H9 (cell line): ENCODE measurements around the gene PRKCB. TPM values are rescaled to one million over a fixed set of nuclear protein-coding genes. Genes with fewer than 3 reads are reported as not detected.

ENCODE experiments used
- DNase-seq: peaks from one replicate; pipeline ENCODE4 v3.0.0-alpha.2; 2017
- H2AFZ ChIP-seq: one replicate; pipeline ENCODE4 v1.6.1; 2013; ENCODE audit warnings: mild to moderate bottlenecking, low read length, control low read depth, moderate library complexity
- H2AK5ac ChIP-seq: 2 replicates; pipeline ENCODE4 v1.6.1; 2013; ENCODE audit warnings: low read length, control low read depth, mixed read lengths; ENCODE audit not compliant: insufficient read length
- H2BK120ac ChIP-seq: one replicate; pipeline ENCODE4 v1.6.1; 2013; ENCODE audit warnings: low read depth, mild to moderate bottlenecking, low read length, control low read depth, inconsistent platforms; ENCODE audit not compliant: poor library complexity, severe bottlenecking
- H2BK12ac ChIP-seq: 2 replicates; pipeline ENCODE4 v1.6.1; 2013; ENCODE audit warnings: low read length, control low read depth, mixed read lengths, low read depth; ENCODE audit not compliant: insufficient read length
- H2BK15ac ChIP-seq: 2 replicates; pipeline ENCODE4 v1.6.1; 2013; ENCODE audit warnings: low read depth, low read length, control low read depth
- H2BK20ac ChIP-seq: one replicate; pipeline ENCODE4 v1.6.1; 2013; ENCODE audit warnings: low read depth, mild to moderate bottlenecking, low read length, control low read depth, inconsistent platforms; ENCODE audit not compliant: poor library complexity, severe bottlenecking
- H2BK5ac ChIP-seq: 2 replicates; pipeline ENCODE4 v1.6.1; 2013; ENCODE audit warnings: low read length, control low read depth, mixed read lengths; ENCODE audit not compliant: insufficient read length
- H3K14ac ChIP-seq: 2 replicates; pipeline ENCODE4 v1.6.1; 2013; ENCODE audit warnings: low read length, control low read depth; ENCODE audit not compliant: insufficient read depth
- H3K18ac ChIP-seq: 2 replicates; pipeline ENCODE4 v1.6.1; 2013; ENCODE audit warnings: low read depth, mild to moderate bottlenecking, mixed read lengths, low read length, control low read depth; ENCODE audit not compliant: insufficient read length
- H3K23ac ChIP-seq: 2 replicates; pipeline ENCODE4 v1.6.1; 2013; ENCODE audit warnings: low read length, control low read depth, mixed read lengths, low read depth; ENCODE audit not compliant: insufficient read length
- H3K23me2 ChIP-seq: 2 replicates; pipeline ENCODE4 v1.6.1; 2013; ENCODE audit warnings: low read depth, mild to moderate bottlenecking, mixed read lengths, low read length, control low read depth; ENCODE audit not compliant: insufficient read length, poor library complexity, severe bottlenecking
- H3K27ac ChIP-seq: 2 replicates; pipeline ENCODE4 v1.5.1; 2013; ENCODE audit warnings: low read length, control low read depth, mixed read lengths, low read depth; ENCODE audit not compliant: insufficient read length
- H3K27me3 ChIP-seq: 2 replicates; pipeline ENCODE4 v1.6.1; 2013; ENCODE audit warnings: low read length, control low read depth, inconsistent platforms; ENCODE audit not compliant: insufficient read depth
- H3K4ac ChIP-seq: 2 replicates; pipeline ENCODE4 v1.6.1; 2013; ENCODE audit warnings: low read depth, mild to moderate bottlenecking, control low read depth, inconsistent platforms, low read length, moderate library complexity
- H3K4me1 ChIP-seq: 2 replicates; pipeline ENCODE4 v1.6.1; 2013; ENCODE audit warnings: low read length, control low read depth, inconsistent platforms; ENCODE audit not compliant: insufficient read depth
- H3K4me2 ChIP-seq: 2 replicates; pipeline ENCODE4 v1.6.1; 2013; ENCODE audit warnings: low read length, control low read depth, mixed read lengths; ENCODE audit not compliant: insufficient read length, insufficient read depth
- H3K56ac ChIP-seq: 2 replicates; pipeline ENCODE4 v1.6.1; 2013; ENCODE audit warnings: low read depth, mild to moderate bottlenecking, mixed read lengths, low read length, control low read depth; ENCODE audit not compliant: insufficient read length
- H3K79me1 ChIP-seq: 2 replicates; pipeline ENCODE4 v1.6.1; 2013; ENCODE audit warnings: low read depth, mild to moderate bottlenecking, moderate library complexity, low read length, control low read depth, inconsistent platforms; ENCODE audit not compliant: insufficient read depth, poor library complexity, severe bottlenecking
- H3K79me2 ChIP-seq: 2 replicates; pipeline ENCODE4 v1.6.1; 2013; ENCODE audit warnings: low read length, control low read depth, inconsistent platforms; ENCODE audit not compliant: insufficient read depth
- H3K9ac ChIP-seq: 2 replicates; pipeline ENCODE4 v1.6.1; 2013; ENCODE audit warnings: low read length, control low read depth, mixed read lengths; ENCODE audit not compliant: insufficient read length; ENCODE audit errors: extremely low read depth
- H3K9me3 ChIP-seq: one replicate; pipeline ENCODE4 v1.6.1; 2013; ENCODE audit warnings: low read depth, low read length, inconsistent platforms; ENCODE audit not compliant: control insufficient read depth
- H3T11ph ChIP-seq: one replicate; pipeline ENCODE4 v1.6.1; 2013; ENCODE audit warnings: mild to moderate bottlenecking, low read length, control low read depth, inconsistent platforms
- H4K20me1 ChIP-seq: one replicate; pipeline ENCODE4 v1.6.1; 2013; ENCODE audit not compliant: control insufficient read depth, insufficient read length, insufficient read depth
- H4K5ac ChIP-seq: 2 replicates; pipeline ENCODE4 v1.6.1; 2013; ENCODE audit warnings: low read depth, mild to moderate bottlenecking, mixed read lengths, low read length, control low read depth; ENCODE audit not compliant: insufficient read length
- H4K8ac ChIP-seq: replicated peaks from 2 replicates; pipeline ENCODE4 v1.6.1; 2013; ENCODE audit warnings: low read length, control low read depth, mixed read lengths, low read depth; ENCODE audit not compliant: insufficient read length
- H4K91ac ChIP-seq: 2 replicates; pipeline ENCODE4 v1.6.1; 2013; ENCODE audit warnings: low read depth, mild to moderate bottlenecking, moderate library complexity, mixed read lengths, low read length, control low read depth; ENCODE audit not compliant: insufficient read length
- H3K27ac Mint-ChIP-seq, 3 experiments: 2 replicates in 2 of 3; 3 replicates in 1 of 3; pipeline ENCODE4 v1.8.0; 2020 to 2021; ENCODE audit warnings: mixed read lengths in 3 of 3, mild to moderate bottlenecking in 1 of 3, moderate library complexity in 1 of 3
- H3K27me3 Mint-ChIP-seq: 2 replicates; pipeline ENCODE4 v1.8.0; 2021; ENCODE audit warnings: low read depth, mild to moderate bottlenecking, moderate library complexity, mixed read lengths
- H3K36me3 Mint-ChIP-seq, 3 experiments: 2 replicates in 2 of 3; 3 replicates in 1 of 3; pipeline ENCODE4 v1.8.0; 2020 to 2021; ENCODE audit warnings: low read depth in 3 of 3, mixed read lengths in 3 of 3; ENCODE audit not compliant: insufficient read depth in 1 of 3
- H3K4me1 Mint-ChIP-seq, 2 experiments: 2 replicates each; pipeline ENCODE4 v1.8.0; 2020; ENCODE audit warnings: mixed read lengths in 2 of 2
- H3K4me3 Mint-ChIP-seq, 2 experiments: 2 replicates in 1 of 2; 3 replicates in 1 of 2; pipeline ENCODE4 v1.8.0; 2020 to 2021; ENCODE audit warnings: mild to moderate bottlenecking in 2 of 2, mixed read lengths in 2 of 2, moderate library complexity in 1 of 2
- H3K9me3 Mint-ChIP-seq, 2 experiments: 2 replicates in 1 of 2; 3 replicates in 1 of 2; pipeline ENCODE4 v1.8.0; 2020; ENCODE audit warnings: mild to moderate bottlenecking in 2 of 2, mixed read lengths in 2 of 2, moderate library complexity in 1 of 2
- CTCF ChIP-seq: fragments of 200-600 bp; sonication (generic); conservative IDR thresholded peaks from 3 replicates; pipeline ENCODE4 v1.8.0; 2021; ENCODE audit warnings: antibody characterized with exemption, mild to moderate bottlenecking
- WGBS: extraction: QIAGEN DNeasy Blood & Tissue Kit; methylation state at CpG from one replicate; pipeline ENCODE4 v1.1.7; 2013; ENCODE audit warnings: missing lambda C conversion rate, low lambda C conversion rate, mixed read lengths; ENCODE audit not compliant: insufficient read length; ENCODE audit errors: extremely low coverage; 5-methylcytosine and 5-hydroxymethylcytosine counted together
- total RNA-seq: library from RNA; stranded (reverse); gene quantifications from 2 replicates; pipeline ENCODE4 v1.2.1, GENCODE V29; 2021

PRKCB gene
- total RNA-seq, 1 experiment from 2014 or later = 7.0 TPM

- no peak overlapping the region for H3K4me2 ChIP-seq
- H2BK5ac ChIP-seq = no peak overlapping the region
- H2BK20ac ChIP-seq = no peak overlapping the region
- H2AK5ac ChIP-seq = no peak overlapping the region
- no peak for TF ChIP-seq CTCF
- H4K5ac ChIP-seq = no peak overlapping the region
- H3K23ac ChIP-seq = no peak overlapping the region
- H3K27me3 Mint-ChIP-seq = peaks cover 4% of the 10 kb centered on the region; the same call in 1 of the 2 replicates
- H3T11ph ChIP-seq = no peak overlapping the region
- DNase-seq = peak; percentile 80
- no peak overlapping the region for H3K56ac ChIP-seq
- no peaks in the 10 kb centered on the region for H3K23me2 ChIP-seq
- H3K14ac ChIP-seq = no peak overlapping the region
- H2BK15ac ChIP-seq = no peak overlapping the region
- H3K27ac ChIP-seq = no peak overlapping the region
- H3K4ac ChIP-seq = no peak overlapping the region
- H3K27me3 ChIP-seq = no peaks in the 10 kb centered on the region
- H2BK12ac ChIP-seq = no peak overlapping the region
- no peaks in the 10 kb centered on the region for H3K9me3 ChIP-seq
- H3K79me2 ChIP-seq = no peaks in the 10 kb centered on the region
- H3K36me3 Mint-ChIP-seq = no peaks in the 10 kb centered on the region
- no peak overlapping the region for H4K8ac ChIP-seq
- peaks cover 9% of the 10 kb centered on the region; the same call in 1 of the 2 replicates for H3K4me1 ChIP-seq
- H2AFZ ChIP-seq = no peak overlapping the region
- H3K4me1 Mint-ChIP-seq = peaks cover 46 to 50% of the 10 kb centered on the region in 2 experiments
- H3K4me3 Mint-ChIP-seq = no peak overlapping the region; a peak in 1 of 5 replicates
- H3K27ac Mint-ChIP-seq = peak overlapping the region; percentile 22 to 76 (median 53)
- no peak overlapping the region for H3K18ac ChIP-seq
- no peak overlapping the region for H4K91ac ChIP-seq
- no peak overlapping the region for H3K9ac ChIP-seq
- no CpG with 5 or more reads among the region's 5 CpGs for WGBS
- H3K79me1 ChIP-seq = no peaks in the 10 kb centered on the region
- no peaks in the 10 kb centered on the region for H4K20me1 ChIP-seq
- no peak overlapping the region for H2BK120ac ChIP-seq
- peaks cover 0 to 4% of the 10 kb centered on the region in 2 experiments; a peak in 2 of 5 replicates for H3K9me3 Mint-ChIP-seq
Measured at GRCh38 chr16:24051125-24051524, 215.3 kb downstream of the PRKCB start.
